ENCODE results near the gene DMD.

- TF ChIP-seq EZH2 (IDR thresholded peaks at IDR 0.05; ENCODE audit: insufficient read depth, poor library complexity, severe bottlenecking): no peak
- no peak for TF ChIP-seq EZH2phosphoT487 (IDR thresholded peaks at IDR 0.05; ENCODE audit: insufficient read depth, low read depth)
Measured at GRCh38 chrX:31329298-31329697, 1882.1 kb downstream of the DMD start.

Data from GM23248 (cell line).